B cell (primary cell): ENCODE data around the gene KNSTRN. TPM values are rescaled to one million over a fixed set of nuclear protein-coding genes. Genes with fewer than 3 reads are reported as not detected.
A peak's percentile ranks its signal among the peaks of the same experiment; 100 is the strongest.

ENCODE experiments used
- ATAC-seq: fragments of 200-7000 bp; cut with Tn5 transposase; one replicate; pipeline ENCODE4 v1.10.0; 2021; ENCODE audit warnings: low read depth, mild to moderate bottlenecking, moderate number of reproducible peaks, moderate library complexity
- CTCF ChIA-PET: fragments of 350-600 bp; sonication (Branson Sonifier 250); formaldehyde crosslinking; loops from one replicate; lab custom pipeline; 2021; ENCODE audit warnings: antibody characterized with exemption, inconsistent platforms; lab: Charles Lee
- POLR2A ChIA-PET: fragments of 350-600 bp; sonication (Branson Sonifier 250); formaldehyde crosslinking; loops from one replicate; lab custom pipeline; 2021; ENCODE audit warnings: antibody characterized with exemption; lab: Charles Lee
- DNase-seq: peaks from one replicate; pipeline ENCODE4 v3.0.0; 2013
- H2AFZ ChIP-seq: 2 replicates; pipeline ENCODE4 v1.6.1; 2012; ENCODE audit warnings: mild to moderate bottlenecking, low read depth, low read length; ENCODE audit not compliant: insufficient read depth, poor library complexity, severe bottlenecking
- H3K27ac ChIP-seq, 2 donors: 1 replicate in 1 of 2; 2 replicates in 1 of 2; pipeline ENCODE4 v1.5.1; 2012 to 2013; ENCODE audit warnings: low read length in 2 of 2, mild to moderate bottlenecking in 2 of 2, moderate library complexity in 1 of 2
- H3K27me3 ChIP-seq, 4 experiments: fragments of 200-600 bp in 1 of 4; sonication (generic) in 1 of 4; replicated peaks in 1 of 4; 1 replicate in 2 of 4; 2 replicates in 2 of 4; pipeline versions ENCODE4 v1.6.1 to v1.7.0; 2013 to 2016; ENCODE audit warnings: low read length in 3 of 4, mild to moderate bottlenecking in 2 of 4, mixed read lengths in 1 of 4, moderate library complexity in 1 of 4; ENCODE audit not compliant: insufficient read depth in 4 of 4, control insufficient read depth in 3 of 4; ENCODE audit errors: control extremely low read depth in 1 of 4
- H3K36me3 ChIP-seq, 2 experiments: replicated peaks in 1 of 2; 1 replicate in 1 of 2; 2 replicates in 1 of 2; pipeline versions ENCODE4 v1.6.1 to v1.7.1; 2013; ENCODE audit warnings: low read length in 1 of 2; ENCODE audit not compliant: insufficient read depth in 2 of 2, control insufficient read depth in 1 of 2; ENCODE audit errors: control extremely low read depth in 1 of 2, extremely low read depth in 1 of 2
- H3K4me1 ChIP-seq, 2 donors: fragments of 200-600 bp in 1 of 2; sonication (generic) in 1 of 2; 1 replicate in 1 of 2; 2 replicates in 1 of 2; pipeline versions ENCODE4 v1.5.1 to v1.6.1; 2013 to 2017; ENCODE audit warnings: low read length in 2 of 2; ENCODE audit not compliant: control insufficient read depth in 2 of 2, insufficient read depth in 2 of 2
- H3K4me2 ChIP-seq: replicated peaks from 2 replicates; pipeline ENCODE3; 2012; ENCODE audit warnings: mild to moderate bottlenecking, low read depth, low read length; ENCODE audit not compliant: poor library complexity, severe bottlenecking
- H3K4me3 ChIP-seq, 5 experiments: fragments of 200-600 bp in 1 of 5; sonication (generic) in 1 of 5; 1 replicate in 3 of 5; 2 replicates in 2 of 5; pipeline versions ENCODE4 v1.5.1 to v1.7.0; 2011 to 2016; ENCODE audit warnings: low read length in 4 of 5, mild to moderate bottlenecking in 4 of 5, low read depth in 2 of 5, control low read depth in 1 of 5, moderate library complexity in 1 of 5; ENCODE audit not compliant: insufficient read depth in 1 of 5; ENCODE audit errors: control extremely low read depth in 1 of 5, extremely low read depth in 1 of 5
- H3K79me2 ChIP-seq: fragments of 200-600 bp; sonication (generic); one replicate; pipeline ENCODE4 v1.6.0; 2016; ENCODE audit warnings: low read length; ENCODE audit not compliant: control insufficient read depth, insufficient read depth
- H3K9ac ChIP-seq: fragments of 200-600 bp; sonication (generic); 2 replicates; pipeline ENCODE4 v1.6.1; 2017; ENCODE audit warnings: mild to moderate bottlenecking, low read length, moderate library complexity
- H3K9me3 ChIP-seq, 3 donors: one replicate each; pipeline versions ENCODE4 v1.6.1 to v1.7.1; 2013; ENCODE audit warnings: low read length in 2 of 3; ENCODE audit not compliant: control insufficient read depth in 2 of 3, insufficient read depth in 1 of 3; ENCODE audit errors: control extremely low read depth in 1 of 3
- H4K20me1 ChIP-seq: 2 replicates; pipeline ENCODE4 v1.6.0; 2012; ENCODE audit warnings: mild to moderate bottlenecking, low read length; ENCODE audit not compliant: insufficient read depth, control insufficient read depth, poor library complexity, severe bottlenecking
- H3K27ac Mint-ChIP-seq: one replicate; pipeline ENCODE4 v1.8.0; 2021; ENCODE audit warnings: mixed read lengths
- H3K27me3 Mint-ChIP-seq: one replicate; pipeline ENCODE4 v1.8.0; 2021; ENCODE audit warnings: mixed read lengths
- H3K4me1 Mint-ChIP-seq: one replicate; pipeline ENCODE4 v1.8.0; 2021; ENCODE audit warnings: mixed read lengths
- H3K4me3 Mint-ChIP-seq: one replicate; pipeline ENCODE4 v1.8.0; 2021; ENCODE audit warnings: mixed read lengths
- H3K9me3 Mint-ChIP-seq: one replicate; pipeline ENCODE4 v1.8.0; 2022; ENCODE audit warnings: mixed read lengths; ENCODE audit not compliant: insufficient read depth
- CTCF ChIP-seq: fragments of 200-600 bp; IDR thresholded peaks from one replicate; pipeline ENCODE4 v1.8.0; 2022; ENCODE audit warnings: antibody characterized with exemption, mild to moderate bottlenecking
- EZH2 ChIP-seq: IDR thresholded peaks from 2 replicates; pipeline ENCODE4 v1.6.1; 2012; ENCODE audit warnings: borderline replicate concordance, low read depth, mild to moderate bottlenecking, moderate library complexity, low read length; ENCODE audit not compliant: insufficient read depth, poor library complexity, severe bottlenecking
- WGBS: methylation state at CpG from one replicate; pipeline ENCODE4 v1.1.5; 2013; ENCODE audit warnings: missing lambda C conversion rate; ENCODE audit not compliant: insufficient coverage; 5-methylcytosine and 5-hydroxymethylcytosine counted together
- intact Hi-C: fragments of 100-400 bp; cut with micrococcal nuclease; formaldehyde crosslinking; loops from one replicate; pipeline ENCODE4 v1.10.0; 2022
- polyA plus RNA-seq: library from polyadenylated mRNA; depleted of rRNA; stranded (reverse); fragments of >200 nt; gene quantifications from 2 replicates; pipeline ENCODE4 v1.2.3, GENCODE V29; 2012
- total RNA-seq, 2 donors: library from RNA; stranded (reverse); fragments of 120-200 nt in 1 of 2; gene quantifications; 1 replicate in 1 of 2; 2 replicates in 1 of 2; pipeline versions ENCODE4 v1.2.3 to v1.2.4, GENCODE V29; 2013 to 2022

Gene KNSTRN
- total and polyA plus RNA-seq, 2 donors (not counting 1 experiment from before 2014, with no cell fraction given): 4.0 to 14.0 TPM

- Mint-ChIP-seq H3K27ac (no peak overlapping the region), H3K9me3 (no peaks in the 10 kb centered on the region), H3K4me3 (peak overlapping the region; percentile 5), H3K4me1 (peaks cover 12% of the 10 kb centered on the region), H3K27me3 (peaks cover 8% of the 10 kb centered on the region)
- ATAC-seq: no peak
- Histone ChIP-seq H4K20me1 (peaks cover 26% of the 10 kb centered on the region), H3K4me1 (peaks cover 6 to 11% of the 10 kb centered on the region in 2 donors), H3K27me3 (peaks cover 0 to 6% (median 0%) of the 10 kb centered on the region in 4 experiments), H3K9ac (no peak overlapping the region), H3K36me3 (no peaks in the 10 kb centered on the region), H3K27ac (no peak overlapping the region), H3K4me2 (no peak overlapping the region), H3K9me3 (no peaks in the 10 kb centered on the region), H3K79me2 (peaks cover 2% of the 10 kb centered on the region), H2AFZ (no peak overlapping the region), H3K4me3 (no peak overlapping the region)
- ChIA-PET POLR2A (interaction anchor here (1.0 kb wide), 1 partner anchor 10 kb away, joined by 3 read pairs; no protein-coding TSS in a partner anchor), CTCF (interaction anchor here (1.0 to 2.4 kb wide), 5 partner anchors 13 to 81 kb away, joined by 3 to 12 read pairs (median 4); partner anchors contain the start of gene KNSTRN)
- intact Hi-C loops: no loop called here
- no peak for DNase-seq
- TF ChIP-seq EZH2 (no peak), CTCF (no peak)
- WGBS: 65% methylated on average over 3 of the region's 5 CpGs
Observed at GRCh38 chr15:40355976-40356585, 26.4 kb upstream of the KNSTRN start.

GRCh38 chr15:40357246-40357645, 25.3 kb upstream of the KNSTRN start:
- WGBS: no CpG with 5 or more reads among the region's 1 CpG
- H3K4me2 ChIP-seq: peak overlapping the region; percentile 98

More at GRCh38 chr15:40357246-40357645, 25.3 kb upstream of the KNSTRN start:
- Mint-ChIP-seq H3K27me3 (peaks cover 8% of the 10 kb centered on the region), H3K9me3 (no peaks in the 10 kb centered on the region), H3K4me1 (peaks cover 12% of the 10 kb centered on the region), H3K27ac (no peak overlapping the region), H3K4me3 (peak overlapping the region; percentile 63)
- Histone ChIP-seq H3K9ac (no peak overlapping the region), H3K36me3 (peaks cover 0 to 3% of the 10 kb centered on the region in 2 experiments), H3K4me1 (peaks cover 6 to 11% of the 10 kb centered on the region in 2 donors), H3K27me3 (peaks cover 0 to 6% (median 0%) of the 10 kb centered on the region in 4 experiments), H3K79me2 (peaks cover 2% of the 10 kb centered on the region), H2AFZ (no peak overlapping the region), H3K4me3 (peak overlapping the region in 1 of 5 experiments; percentile 78), H3K9me3 (no peaks in the 10 kb centered on the region), H4K20me1 (peaks cover 26% of the 10 kb centered on the region), H3K27ac (no peak overlapping the region)
- no peak for ATAC-seq
- no peak for DNase-seq
- CTCF ChIA-PET: interaction anchor here (0.7 to 2.4 kb wide), 7 partner anchors 8 to 82 kb away, joined by 3 to 12 read pairs (median 3); no protein-coding TSS in a partner anchor
- intact Hi-C loops: no loop called here
- TF ChIP-seq EZH2 (no peak), CTCF (no peak)
- POLR2A ChIA-PET: interaction anchor here (1.1 kb wide), 3 partner anchors 11 to 212 kb away, joined by 3 to 5 read pairs (median 4); no protein-coding TSS in a partner anchor
